Central memory CD4-positive, alpha-beta T cell (primary cell): Measurements from ENCODE around the gene ANKRD65.
A peak's percentile ranks its signal among the peaks of the same experiment; 100 is the strongest.

Experiments used
- DNase-seq: peaks from one replicate; pipeline ENCODE4 v3.0.0; 2022

ANKRD65 gene

GRCh38 chr1:1441002-1441888, 20.2 kb upstream of the ANKRD65 start:
- DNase-seq, result peak; percentile 35

- no peak for DNase-seq
These were observed 19.4 kb upstream of the ANKRD65 start for GRCh38 chr1:1440262-1441001.

GRCh38 chr1:1439546-1440261, 18.6 kb upstream of the ANKRD65 start:
- DNase-seq, result no peak

GRCh38 chr1:1438531-1439381, 17.7 kb upstream of the ANKRD65 start:
- DNase-seq, result no peak

DNA sequence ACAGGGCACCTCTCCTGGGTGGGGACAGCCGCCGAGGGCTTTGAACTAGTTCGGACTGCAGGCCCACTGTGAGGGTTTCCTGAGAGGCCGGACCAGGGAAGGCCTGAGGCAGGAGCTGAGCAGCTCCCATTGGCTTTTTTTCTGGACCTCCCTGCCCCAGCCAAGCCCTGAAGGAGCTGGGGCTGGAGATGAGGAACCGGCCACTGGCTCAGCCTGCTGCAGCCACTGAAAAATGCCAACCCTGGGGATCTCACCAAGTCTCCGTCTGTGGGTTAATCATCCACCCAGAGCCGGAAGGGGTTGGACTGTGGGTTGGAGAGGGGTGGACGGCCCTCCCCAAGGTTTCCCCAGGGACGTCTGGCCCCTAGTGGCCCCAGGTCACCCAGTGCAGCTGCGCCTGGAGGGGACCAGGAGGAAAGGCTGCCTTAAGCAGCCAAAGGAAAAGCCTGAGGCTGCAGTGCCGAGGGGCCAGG, 16.9 kb upstream of the ANKRD65 start:
- DNase-seq, result no peak

DNA sequence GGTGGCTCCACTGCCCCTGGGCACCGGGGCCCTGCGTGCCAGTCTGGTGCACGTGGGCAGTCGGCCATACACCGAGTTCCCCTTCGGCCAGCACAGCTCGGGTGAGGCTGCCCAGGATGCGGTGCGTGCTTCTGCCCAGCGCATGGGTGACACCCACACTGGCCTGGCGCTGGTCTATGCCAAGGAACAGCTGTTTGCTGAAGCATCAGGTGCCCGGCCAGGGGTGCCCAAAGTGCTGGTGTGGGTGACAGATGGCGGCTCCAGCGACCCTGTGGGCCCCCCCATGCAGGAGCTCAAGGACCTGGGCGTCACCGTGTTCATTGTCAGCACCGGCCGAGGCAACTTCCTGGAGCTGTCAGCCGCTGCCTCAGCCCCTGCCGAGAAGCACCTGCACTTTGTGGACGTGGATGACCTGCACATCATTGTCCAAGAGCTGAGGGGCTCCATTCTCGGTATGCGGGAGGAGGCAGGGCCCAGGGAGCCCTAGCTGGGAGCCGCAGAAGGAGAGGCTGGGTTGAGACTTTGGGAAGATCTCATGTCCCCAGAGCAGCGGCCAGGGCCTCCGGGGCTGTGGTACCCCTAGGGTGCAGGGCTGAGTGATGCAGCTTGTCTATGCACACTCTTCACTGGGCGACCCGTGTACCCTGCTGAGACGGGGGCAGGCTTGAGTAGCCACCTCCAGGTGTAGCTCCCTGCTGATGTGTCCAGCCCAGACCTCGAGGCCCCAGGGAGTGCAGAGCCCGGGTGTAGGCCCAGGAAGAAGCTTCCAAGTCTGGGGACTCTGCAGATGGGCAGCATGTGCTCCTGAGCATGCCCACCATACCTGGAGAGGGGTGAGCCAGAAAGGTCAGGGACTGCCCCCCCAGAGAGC, 16.2 kb upstream of the ANKRD65 start:
- no peak for DNase-seq

- no peak for DNase-seq
These were observed 15.6 kb upstream of the ANKRD65 start for GRCh38 chr1:1436630-1437032.

DNA sequence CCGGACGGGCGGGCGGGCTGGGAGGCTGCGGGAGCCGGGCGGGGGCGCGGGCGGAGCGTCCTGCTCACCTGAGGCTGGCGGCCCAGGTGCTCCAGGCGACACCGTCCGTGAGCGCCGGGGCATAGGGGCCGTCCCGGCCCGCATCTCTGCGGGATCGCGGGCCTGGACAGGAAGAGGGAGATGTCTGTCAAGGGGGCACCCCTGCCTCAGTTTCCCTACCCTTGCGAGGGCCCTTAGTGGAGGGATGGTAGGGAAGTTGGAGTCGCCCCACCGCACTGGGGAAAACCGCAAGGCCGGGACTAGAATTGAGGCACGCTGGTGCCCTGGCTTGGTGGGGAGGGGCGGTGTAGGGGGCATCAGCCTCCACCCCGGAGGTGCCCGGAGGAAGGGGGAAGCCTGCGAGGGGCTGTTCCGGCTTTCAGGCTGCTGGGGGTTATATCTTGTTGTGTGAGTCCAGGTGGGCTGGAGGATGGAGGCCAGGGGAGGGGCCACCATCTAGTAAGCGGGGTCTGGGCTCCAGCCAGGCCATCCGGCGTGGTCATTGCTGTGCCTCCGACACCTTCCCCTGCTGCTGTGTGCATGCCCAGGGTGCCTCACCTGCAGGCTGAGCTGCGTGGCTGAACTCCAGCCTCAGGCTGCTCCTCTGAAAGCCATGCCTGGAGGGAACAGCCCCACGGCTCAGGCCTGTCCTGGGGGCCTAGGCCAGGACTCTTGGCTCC, 15.0 kb upstream of the ANKRD65 start:
- no peak for DNase-seq

- DNase-seq, result peak; percentile 38
These were observed 14.2 kb upstream of the ANKRD65 start, which contains the start of gene VWA1 for GRCh38 chr1:1435106-1435903. Gene VWA1, plus strand, starts transcription at chr1:1435690. Its CDS starts 59 bp downstream, at chr1:1435749.

GRCh38 chr1:1434824-1435105, 13.7 kb upstream of the ANKRD65 start:
- no peak for DNase-seq

GRCh38 chr1:1434131-1434823, 13.2 kb upstream of the ANKRD65 start:
- DNase-seq, result no peak

DNA sequence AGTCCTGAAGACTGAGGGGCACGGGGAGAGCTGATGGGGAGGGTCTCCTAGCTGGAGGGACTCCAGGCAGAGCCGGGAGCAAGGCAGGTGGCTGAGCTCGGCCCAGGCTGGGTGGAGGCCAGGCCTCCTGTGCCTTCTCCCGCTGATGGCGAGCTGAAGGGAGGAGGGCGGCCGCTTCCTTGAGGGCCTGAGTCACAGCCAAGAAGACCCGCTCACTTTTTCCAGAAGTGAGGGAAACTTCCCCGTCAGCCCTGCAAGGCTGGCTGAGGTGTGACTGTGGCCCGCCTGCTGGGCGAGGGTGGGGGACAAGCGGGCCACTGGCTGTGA, 12.7 kb upstream of the ANKRD65 start:
- no peak for DNase-seq

GRCh38 chr1:1432951-1433803, 12.1 kb upstream of the ANKRD65 start:
- no peak for DNase-seq

DNA sequence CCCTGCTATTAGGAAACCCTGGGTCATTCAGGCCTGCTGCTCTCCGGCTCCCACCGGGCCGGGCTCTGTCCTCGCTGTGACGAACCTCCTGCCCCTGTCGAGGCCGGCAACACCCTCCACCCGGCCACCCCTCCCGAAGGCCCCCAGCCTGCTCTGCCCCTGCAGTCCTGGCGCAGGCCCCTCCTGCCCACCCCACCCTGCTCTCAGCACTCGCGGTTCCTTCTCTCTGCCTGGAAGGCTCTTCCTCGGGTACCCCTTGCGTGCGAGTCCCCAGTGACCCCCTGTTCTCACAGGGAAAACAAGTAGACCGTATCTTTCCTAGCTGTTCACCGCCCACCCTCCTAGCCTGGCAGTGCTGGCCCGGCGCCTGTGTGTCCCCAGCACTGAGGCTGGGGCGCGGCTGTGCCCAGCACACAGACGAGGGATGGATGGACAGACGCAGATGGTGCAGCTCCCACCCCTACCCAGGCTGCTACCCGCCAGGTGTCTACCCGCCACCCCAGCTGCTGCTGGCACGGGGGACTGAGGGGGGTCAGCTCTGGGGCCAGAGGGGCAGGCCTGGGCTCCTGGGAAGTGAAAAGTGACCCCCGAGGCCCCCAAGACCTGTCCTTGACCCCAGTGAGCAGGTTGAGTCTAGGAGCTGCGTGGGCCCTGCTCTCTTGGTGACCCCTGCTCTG, 11.3 kb upstream of the ANKRD65 start:
- no peak for DNase-seq

DNA sequence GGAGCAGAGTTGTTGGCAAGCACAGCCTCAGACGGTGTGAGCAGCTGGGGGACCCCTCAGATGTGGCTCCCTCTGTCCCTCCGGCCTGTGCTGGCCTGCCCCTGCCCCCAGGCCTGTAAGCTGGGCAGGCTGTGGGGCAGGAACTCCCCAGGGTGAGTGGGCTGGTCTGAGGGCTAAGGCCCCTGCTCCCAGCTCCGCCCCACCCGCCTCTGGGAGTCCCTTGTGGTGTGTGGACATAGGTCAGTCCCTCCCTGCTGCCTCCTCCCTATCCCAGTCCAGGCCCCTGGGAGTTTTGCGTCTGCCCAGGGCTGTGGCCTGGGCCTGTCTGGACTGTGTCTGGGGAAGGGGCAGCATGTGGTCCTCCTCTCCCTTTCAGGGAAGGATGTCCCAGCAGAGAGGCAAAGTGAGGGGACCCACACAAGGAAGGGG, 10.8 kb upstream of the ANKRD65 start:
- no peak for DNase-seq

DNA sequence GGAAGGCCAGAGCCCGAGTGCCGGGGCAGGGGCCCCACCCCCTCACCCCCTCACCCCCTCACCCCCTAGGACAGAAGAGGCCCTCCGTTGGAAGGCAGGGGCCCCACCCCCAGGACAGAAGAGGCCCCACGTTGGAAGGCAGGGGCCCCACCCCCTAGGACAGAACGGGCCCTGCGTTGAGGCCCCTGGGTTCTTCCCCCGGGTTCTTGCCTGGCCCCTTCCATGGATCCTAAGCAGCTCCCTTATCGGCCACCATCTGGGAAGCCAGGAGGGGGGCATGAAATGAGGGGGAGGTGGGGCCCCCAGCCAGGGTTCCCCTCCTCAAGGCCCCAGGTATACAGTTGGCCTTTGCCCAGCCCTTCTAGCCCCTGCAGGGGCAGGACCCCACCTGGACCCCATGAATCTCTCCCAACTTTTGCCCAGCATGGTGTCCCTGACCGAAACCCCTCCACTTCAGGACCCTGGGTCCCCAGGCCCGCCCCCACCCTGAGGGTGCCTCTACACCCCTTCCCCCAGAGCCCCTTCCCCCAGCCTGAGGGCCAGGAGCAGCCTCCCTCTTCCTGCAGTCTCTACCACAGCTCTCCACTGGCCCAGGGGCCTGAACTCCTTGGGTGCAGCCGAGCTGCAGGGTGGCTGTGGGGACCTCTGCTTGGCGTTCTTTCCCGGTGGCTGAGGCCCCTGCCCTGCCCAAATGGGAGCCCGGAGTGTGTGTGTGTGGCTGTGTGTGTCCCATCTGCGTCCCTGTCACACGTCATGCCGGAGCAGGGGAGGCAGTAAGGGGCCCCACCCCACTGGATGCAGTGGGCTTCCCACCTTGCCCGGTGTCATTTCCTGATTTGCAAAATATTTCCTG, 10.1 kb upstream of the ANKRD65 start:
- DNase-seq, result no peak
